Upper lobe of right lung (tissue), 1 donor: Measurements from ENCODE around the gene NME7. TPM values are rescaled to one million over a fixed set of nuclear protein-coding genes. Genes with fewer than 3 reads are reported as not detected.
A peak's percentile ranks its signal among the peaks of the same experiment; 100 is the strongest.

Experiments
- ATAC-seq: fragments of 200-7000 bp; cut with Tn5 transposase; one replicate; pipeline ENCODE4 v1.9.1; 2020; ENCODE audit warnings: mild to moderate bottlenecking, moderate library complexity
- DNase-seq: peaks from one replicate; pipeline ENCODE4 v3.0.0-alpha.2; 2020
- H3K27ac ChIP-seq: fragments of 200-600 bp; one replicate; pipeline ENCODE4 v1.8.0; 2022
- H3K27me3 ChIP-seq: fragments of 200-600 bp; one replicate; pipeline ENCODE4 v1.8.0; 2022; ENCODE audit warnings: mild to moderate bottlenecking
- H3K36me3 ChIP-seq: fragments of 200-600 bp; one replicate; pipeline ENCODE4 v1.8.0; 2022
- H3K4me1 ChIP-seq: fragments of 200-600 bp; one replicate; pipeline ENCODE4 v1.8.0; 2022
- H3K4me3 ChIP-seq: fragments of 200-600 bp; one replicate; pipeline ENCODE4 v1.8.0; 2022; ENCODE audit warnings: mild to moderate bottlenecking
- H3K9me3 ChIP-seq: fragments of 200-600 bp; one replicate; pipeline ENCODE4 v1.8.0; 2022
- CTCF ChIP-seq: fragments of 200-600 bp; IDR thresholded peaks from one replicate; pipeline ENCODE4 v1.8.0; 2022; ENCODE audit warnings: antibody characterized with exemption
- intact Hi-C: fragments of 100-400 bp; cut with DNase I; formaldehyde crosslinking; loops from one replicate; pipeline ENCODE4 v1.11.0; 2022
- total RNA-seq: library from RNA; stranded (reverse); fragmentation: NEBNext Ultra II Directional; extraction: Animal tissue kit (Norgen Biotek cat#: 25700); gene quantifications from one replicate; pipeline ENCODE4 v1.2.1, GENCODE V29; 2021
- donor health status: DM: no; HTN: yes; CAD: no; lungs with severe emphysema.

NME7 gene
- total RNA-seq, 1 donor from 2014 or later, result 12.1 TPM

GRCh38 chr1:169155675-169156074 lies 211.9 kb downstream of the NME7 start:
- H3K36me3 ChIP-seq, result no peaks in the 10 kb centered on the region
- intact Hi-C loops, result no loop called here
- no peaks in the 10 kb centered on the region for H3K27me3 ChIP-seq
- no peak for TF ChIP-seq CTCF
- no peaks in the 10 kb centered on the region for H3K4me1 ChIP-seq
- DNase-seq, result no peak
- no peak for ATAC-seq
- no peak overlapping the region for H3K4me3 ChIP-seq
- H3K9me3 ChIP-seq, result no peaks in the 10 kb centered on the region
- no peak overlapping the region for H3K27ac ChIP-seq

DNA sequence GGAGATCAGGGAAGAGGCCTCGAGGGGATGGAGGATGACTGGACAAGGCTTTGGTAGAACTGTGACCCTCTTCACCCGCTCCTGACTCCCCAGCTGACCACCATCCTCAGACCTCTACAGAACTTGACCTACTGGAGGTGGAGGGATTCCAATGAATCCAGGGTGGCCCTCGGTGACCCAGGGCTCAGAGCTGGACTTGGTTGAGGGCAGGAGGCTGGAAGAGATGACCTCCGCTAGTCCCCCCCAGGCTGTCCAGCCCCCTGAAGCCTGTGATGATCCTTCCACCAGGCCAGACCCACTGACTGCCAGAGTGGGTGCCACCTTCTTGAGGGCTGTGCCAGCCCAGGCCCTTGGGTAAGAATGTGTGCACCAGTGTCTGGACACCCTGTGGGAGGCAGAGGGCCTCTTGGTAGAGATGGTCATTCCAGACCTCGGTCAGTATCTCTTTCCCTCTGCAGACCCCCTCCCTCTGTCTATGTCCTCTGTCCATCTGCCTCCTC lies 216.2 kb downstream of the NME7 start:
- no peaks in the 10 kb centered on the region for H3K27me3 ChIP-seq
- DNase-seq (no peak), ATAC-seq (peak; percentile 25)
- intact Hi-C loops, result no loop called here
- no peak for TF ChIP-seq CTCF
- no peak overlapping the region for H3K27ac ChIP-seq
- H3K4me1 ChIP-seq, result no peaks in the 10 kb centered on the region
- H3K36me3 ChIP-seq, result no peaks in the 10 kb centered on the region
- H3K4me3 ChIP-seq, result no peak overlapping the region
- no peaks in the 10 kb centered on the region for H3K9me3 ChIP-seq

DNA sequence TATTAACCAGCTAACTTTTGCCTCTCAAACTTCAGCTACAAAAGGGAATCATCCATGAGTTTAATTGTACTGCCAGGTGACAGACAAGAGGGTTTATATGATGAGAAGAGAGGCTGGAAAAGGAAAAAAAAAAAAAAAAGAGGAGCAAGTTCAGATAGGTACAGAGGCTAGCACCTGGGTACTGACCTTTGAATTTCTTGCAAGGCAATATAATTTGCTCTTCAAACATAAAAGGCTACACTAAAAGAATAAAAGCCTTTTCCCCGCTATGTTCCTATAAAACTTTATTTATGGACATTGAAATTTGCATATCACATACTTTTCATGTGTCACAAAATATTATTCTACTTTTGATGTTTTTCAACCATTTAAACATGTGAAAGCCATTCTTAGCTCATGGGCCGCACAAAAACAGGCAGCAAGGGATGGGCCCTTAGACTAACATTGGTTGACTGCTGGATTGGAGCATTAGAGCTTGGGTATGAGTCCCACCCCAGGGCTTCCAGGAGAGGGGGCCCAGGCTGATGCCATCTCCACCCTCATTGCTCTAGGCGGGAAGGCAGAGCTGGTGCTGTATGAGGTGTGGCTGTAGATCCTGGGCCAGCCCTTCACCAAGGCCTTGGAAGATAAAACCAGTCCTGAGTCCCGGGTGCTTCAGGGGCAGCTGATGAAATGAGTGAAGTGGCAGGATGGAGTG lies 216.8 kb downstream of the NME7 start:
- TF ChIP-seq CTCF, result no peak
- ATAC-seq, result peak; percentile 22
- DNase-seq, result no peak
- no peaks in the 10 kb centered on the region for H3K36me3 ChIP-seq
- no peak overlapping the region for H3K4me3 ChIP-seq
- no peak overlapping the region for H3K27ac ChIP-seq
- H3K27me3 ChIP-seq, result no peaks in the 10 kb centered on the region
- no peaks in the 10 kb centered on the region for H3K9me3 ChIP-seq
- H3K4me1 ChIP-seq, result no peaks in the 10 kb centered on the region
- intact Hi-C loops, result no loop called here

- Histone ChIP-seq H3K9me3 (no peaks in the 10 kb centered on the region), H3K4me1 (no peaks in the 10 kb centered on the region), H3K36me3 (no peaks in the 10 kb centered on the region), H3K27ac (no peak overlapping the region), H3K27me3 (no peaks in the 10 kb centered on the region), H3K4me3 (no peak overlapping the region)
- intact Hi-C loops, result no loop called here
- ATAC-seq (no peak), DNase-seq (no peak)
- no peak for TF ChIP-seq CTCF
Measured at GRCh38 chr1:169149555-169150286, 217.9 kb downstream of the NME7 start.

DNA sequence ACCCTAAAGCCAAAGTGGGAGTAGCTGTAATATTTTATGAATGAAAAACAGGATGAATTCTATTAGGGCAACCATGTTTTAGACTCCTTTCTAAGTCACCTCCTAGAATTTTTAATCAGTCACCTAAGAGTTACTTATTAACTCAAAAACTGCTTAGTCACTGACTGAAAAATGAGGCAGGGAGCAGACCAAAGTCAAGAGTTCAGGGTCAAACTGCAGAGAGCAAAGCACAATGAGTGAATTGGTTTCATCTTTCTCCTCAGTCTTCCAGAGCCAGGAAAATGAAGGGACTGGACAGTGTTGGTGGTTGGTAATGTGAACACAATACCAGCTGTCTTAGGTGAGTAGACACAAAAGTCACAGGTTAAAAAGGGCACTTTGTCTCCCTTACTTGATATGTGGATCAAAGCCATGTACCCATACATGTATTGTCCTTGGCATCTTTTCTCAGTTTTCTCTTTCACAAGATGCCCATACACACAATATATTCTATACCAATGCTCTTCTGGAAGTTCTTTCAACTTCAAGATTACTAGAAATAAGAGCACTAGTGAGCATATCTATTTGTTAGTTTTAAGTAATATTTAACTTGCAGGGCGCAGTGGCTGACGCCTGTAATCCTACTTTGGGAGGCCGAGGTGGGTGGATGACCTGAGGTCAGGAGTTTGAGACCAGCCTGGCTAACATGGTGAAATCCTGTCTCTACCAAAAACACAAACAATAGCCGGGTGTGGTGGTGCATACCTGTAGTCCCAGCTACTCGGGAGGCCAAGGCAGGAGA lies 218.9 kb downstream of the NME7 start:
- TF ChIP-seq CTCF, result no peak
- no peak for DNase-seq
- peak; percentile 41 for ATAC-seq
- no peaks in the 10 kb centered on the region for H3K36me3 ChIP-seq
- no peak overlapping the region for H3K4me3 ChIP-seq
- H3K9me3 ChIP-seq, result no peaks in the 10 kb centered on the region
- no peaks in the 10 kb centered on the region for H3K4me1 ChIP-seq
- no peaks in the 10 kb centered on the region for H3K27me3 ChIP-seq
- intact Hi-C loops, result no loop called here
- H3K27ac ChIP-seq, result no peak overlapping the region
